ENCODE measurements around the gene AMBRA1.

The AMBRA1 gene

GRCh38 chr11:46363455-46364005 lies 230.3 kb downstream of the AMBRA1 start:
- DNase-seq, result no peak

GRCh38 chr11:46363031-46363407 lies 230.8 kb downstream of the AMBRA1 start:
- no peak for DNase-seq

- DNase-seq, result no peak
Measured at GRCh38 chr11:46362156-46363030, 231.4 kb downstream of the AMBRA1 start.

GRCh38 chr11:46361283-46362155 lies 232.3 kb downstream of the AMBRA1 start:
- DNase-seq, result peak; percentile 64

- DNase-seq, result no peak
Measured at GRCh38 chr11:46360878-46361277, 232.9 kb downstream of the AMBRA1 start.

- no peak for DNase-seq
Measured at GRCh38 chr11:46359953-46360352, 233.9 kb downstream of the AMBRA1 start.

- no peak for DNase-seq
Measured at GRCh38 chr11:46357483-46357936, 236.3 kb downstream of the AMBRA1 start.

- no peak for DNase-seq
Measured at GRCh38 chr11:46356924-46357482, 236.8 kb downstream of the AMBRA1 start.

GRCh38 chr11:46353698-46354097 lies 240.1 kb downstream of the AMBRA1 start:
- no peak for DNase-seq

- peak; percentile 89 for DNase-seq
Measured at GRCh38 chr11:46352063-46352841, 241.6 kb downstream of the AMBRA1 start.

GRCh38 chr11:46351606-46352005 lies 242.2 kb downstream of the AMBRA1 start:
- DNase-seq, result no peak

- DNase-seq, result no peak
Measured at GRCh38 chr11:46351148-46351547, 242.7 kb downstream of the AMBRA1 start.

- no peak for DNase-seq
Measured at GRCh38 chr11:46350695-46351094, 243.1 kb downstream of the AMBRA1 start.

GRCh38 chr11:46348566-46349401 lies 245.0 kb downstream of the AMBRA1 start:
- DNase-seq, result peak; percentile 76

GRCh38 chr11:46347637-46348311 lies 246.0 kb downstream of the AMBRA1 start:
- DNase-seq, result no peak

GRCh38 chr11:46346886-46347636 lies 246.8 kb downstream of the AMBRA1 start, which contains the start of gene DGKZ:
DGKZ (plus strand) TSS chr11:46347463; CDS start chr11:46347660, 197 bp downstream.
- peak; percentile 92 for DNase-seq

All from CD4-positive, alpha-beta T cell treated with Interleukin-17A for 1 hour (primary cell).